Measurements from ENCODE around the gene NGEF.

NGEF gene

DNA sequence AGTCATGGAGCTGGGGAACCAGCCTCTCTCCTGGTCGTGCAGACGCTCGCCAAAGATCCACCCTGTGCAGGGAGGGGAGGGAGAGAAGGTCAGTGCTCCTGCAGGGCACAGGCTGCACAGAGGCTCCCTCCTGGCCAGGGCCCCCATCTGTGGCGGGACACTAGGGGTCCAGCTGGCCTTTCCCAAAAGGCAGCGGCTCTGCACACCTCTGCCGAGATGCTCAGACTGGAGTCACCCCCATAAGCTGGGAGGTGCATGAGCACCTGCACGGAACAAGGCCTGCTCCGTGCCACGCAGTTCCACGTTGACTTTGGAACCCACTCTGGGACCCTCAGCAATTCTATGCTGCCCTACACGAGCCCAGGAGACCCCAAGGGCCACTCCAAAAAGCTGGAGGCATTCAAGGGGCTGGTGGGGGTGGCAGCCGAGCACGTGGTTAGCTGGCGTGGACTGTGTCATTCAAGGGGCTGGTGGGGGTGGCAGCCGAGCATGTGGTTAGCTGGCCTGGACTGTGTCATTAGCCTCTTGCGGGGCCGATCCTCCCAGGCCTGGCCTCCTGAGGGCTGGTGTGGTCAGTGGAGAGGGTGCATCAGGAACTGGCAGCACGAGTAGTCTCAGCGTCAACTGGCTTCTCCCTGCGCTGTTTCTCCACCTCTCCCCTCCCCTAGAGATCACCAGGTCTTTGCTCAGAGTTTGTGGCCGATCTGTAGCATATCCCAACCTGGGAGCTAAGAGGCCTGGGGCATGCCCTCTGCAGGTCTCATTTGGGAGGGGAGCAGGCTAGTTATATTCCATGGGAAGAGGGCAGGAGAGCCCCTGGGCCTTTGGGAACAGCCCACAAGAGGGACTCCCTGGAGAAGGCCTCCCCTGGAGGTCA lies 133.2 kb downstream of the NGEF start:
- DNase-seq = no peak

DNA sequence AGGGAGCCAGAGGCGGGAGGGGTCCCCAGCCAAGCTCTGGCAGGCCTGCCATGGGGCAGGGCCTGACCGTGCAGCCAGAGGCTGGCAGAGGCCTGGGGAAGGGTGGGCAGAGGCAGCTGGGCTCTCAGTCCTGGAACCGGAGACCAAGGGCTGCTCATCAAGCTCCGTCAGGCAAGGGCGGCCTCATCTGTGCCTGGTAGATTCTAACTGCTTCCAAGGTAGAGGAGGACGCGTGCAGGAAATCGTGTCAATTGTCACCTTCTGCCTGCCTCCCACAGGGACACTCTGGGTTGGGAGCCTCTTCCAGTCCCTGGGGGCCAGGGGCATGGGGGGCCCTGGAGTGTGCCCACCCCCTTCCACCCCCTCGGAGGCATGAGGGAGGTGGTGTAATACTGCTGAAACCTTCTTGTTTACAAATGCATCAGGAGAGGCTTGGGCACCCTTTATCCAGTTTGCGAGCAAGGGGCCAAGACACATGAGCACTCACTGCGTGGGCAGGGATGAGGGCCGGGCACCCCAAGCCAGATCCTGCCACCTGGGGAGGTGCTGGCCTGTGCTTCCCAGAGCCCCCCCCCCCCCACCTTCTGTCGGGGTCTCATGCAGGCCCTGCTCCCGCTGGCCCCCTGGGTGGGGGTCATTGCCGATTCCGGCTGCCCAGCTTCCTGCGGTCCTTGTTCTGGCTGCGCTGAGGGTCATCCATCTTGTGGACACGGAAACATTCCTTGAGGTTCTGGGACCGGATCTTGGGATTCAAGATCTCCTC lies 134.0 kb downstream of the NGEF start:
- no peak for DNase-seq

DNA sequence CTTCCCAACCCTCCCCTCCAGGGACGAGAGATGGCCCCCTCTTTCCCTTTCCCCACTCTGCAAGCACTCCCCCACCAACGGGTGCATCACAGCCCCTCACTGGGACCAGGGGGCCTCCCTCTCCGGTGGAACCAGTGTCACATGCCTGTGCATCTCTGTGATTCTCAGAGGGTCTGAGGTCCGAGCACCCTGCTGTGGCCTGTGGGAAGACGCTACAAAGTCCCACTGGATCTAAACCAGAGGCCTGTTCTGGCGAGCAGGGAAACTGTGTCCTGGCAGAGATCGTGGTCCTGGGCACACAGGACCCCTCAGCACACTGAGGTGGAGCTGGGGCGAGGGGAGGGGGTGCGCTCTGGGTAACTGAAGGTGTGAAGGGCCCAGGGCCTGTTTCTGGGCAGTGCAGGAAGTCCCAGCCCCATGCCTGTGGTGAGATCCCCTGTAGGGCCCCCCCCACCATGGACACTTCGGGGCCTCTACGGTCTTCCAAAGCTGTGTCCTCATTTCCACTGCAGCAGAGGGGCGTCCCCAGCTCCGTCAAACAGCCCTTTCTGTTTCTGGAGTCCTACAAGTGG lies 135.0 kb downstream of the NGEF start:
- no peak for DNase-seq

DNA sequence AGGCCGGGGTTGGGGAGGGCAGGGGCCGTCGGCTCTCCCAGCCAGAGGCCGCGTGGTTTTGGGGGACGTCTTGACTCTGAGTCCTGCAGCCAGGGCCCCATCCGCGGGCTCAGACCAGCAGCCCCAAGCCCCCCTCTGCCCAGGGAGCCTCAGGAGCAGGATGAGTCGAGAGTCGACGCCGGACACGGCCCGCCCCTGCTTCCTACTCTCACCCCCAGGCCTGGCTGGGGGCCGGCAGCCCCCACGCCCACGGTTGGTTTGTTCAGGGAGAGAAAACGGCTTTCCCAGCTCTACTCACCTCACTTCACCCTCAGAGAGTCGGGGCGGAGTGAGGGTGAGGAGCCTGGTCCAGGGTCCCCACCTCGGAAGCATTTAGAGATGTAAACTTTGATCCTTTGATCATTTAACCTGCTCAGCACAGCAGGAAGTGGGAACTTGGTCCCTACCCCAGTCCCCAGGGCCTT lies 136.0 kb downstream of the NGEF start:
- no peak for DNase-seq

DNA sequence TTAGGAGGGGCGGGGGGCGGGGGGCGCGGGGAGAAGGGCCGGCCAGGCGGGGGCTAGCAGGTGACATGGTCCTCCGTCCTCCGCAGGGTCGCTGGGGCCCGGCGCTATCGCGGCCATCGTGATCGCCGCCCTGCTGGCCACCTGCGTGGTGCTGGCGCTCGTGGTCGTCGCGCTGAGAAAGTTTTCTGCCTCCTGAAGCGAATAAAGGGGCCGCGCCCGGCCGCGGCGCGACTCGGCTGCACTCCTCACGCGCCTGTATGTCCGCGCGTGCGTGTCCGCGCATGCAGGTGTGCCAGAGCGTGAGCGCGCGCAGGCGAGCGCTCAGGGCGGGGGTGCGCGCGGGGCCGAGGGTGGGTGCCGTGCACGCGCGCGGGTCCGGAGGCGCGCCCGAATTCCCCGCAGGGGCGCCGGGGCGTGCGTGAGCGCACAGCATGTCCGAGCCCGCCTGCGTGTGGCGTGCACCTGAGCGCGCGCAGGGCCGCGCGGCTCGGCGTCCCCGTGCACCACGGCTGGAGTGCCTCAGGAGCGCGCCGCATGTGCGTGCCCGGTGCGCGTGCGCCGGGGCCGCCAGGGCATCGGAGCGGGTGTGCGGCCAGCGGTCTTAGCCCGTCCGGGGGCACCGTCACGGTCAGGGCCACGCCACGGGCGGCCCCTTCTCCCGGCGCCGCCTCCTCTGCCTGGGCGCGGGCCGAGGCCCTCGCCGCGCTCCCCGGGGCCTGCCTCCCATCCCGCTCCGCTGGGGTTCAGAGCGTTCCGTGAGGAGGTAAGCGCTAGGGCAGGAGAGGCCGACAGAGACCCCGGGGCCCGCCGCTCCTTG lies 136.7 kb downstream of the NGEF start:
- DNase-seq = no peak

DNA sequence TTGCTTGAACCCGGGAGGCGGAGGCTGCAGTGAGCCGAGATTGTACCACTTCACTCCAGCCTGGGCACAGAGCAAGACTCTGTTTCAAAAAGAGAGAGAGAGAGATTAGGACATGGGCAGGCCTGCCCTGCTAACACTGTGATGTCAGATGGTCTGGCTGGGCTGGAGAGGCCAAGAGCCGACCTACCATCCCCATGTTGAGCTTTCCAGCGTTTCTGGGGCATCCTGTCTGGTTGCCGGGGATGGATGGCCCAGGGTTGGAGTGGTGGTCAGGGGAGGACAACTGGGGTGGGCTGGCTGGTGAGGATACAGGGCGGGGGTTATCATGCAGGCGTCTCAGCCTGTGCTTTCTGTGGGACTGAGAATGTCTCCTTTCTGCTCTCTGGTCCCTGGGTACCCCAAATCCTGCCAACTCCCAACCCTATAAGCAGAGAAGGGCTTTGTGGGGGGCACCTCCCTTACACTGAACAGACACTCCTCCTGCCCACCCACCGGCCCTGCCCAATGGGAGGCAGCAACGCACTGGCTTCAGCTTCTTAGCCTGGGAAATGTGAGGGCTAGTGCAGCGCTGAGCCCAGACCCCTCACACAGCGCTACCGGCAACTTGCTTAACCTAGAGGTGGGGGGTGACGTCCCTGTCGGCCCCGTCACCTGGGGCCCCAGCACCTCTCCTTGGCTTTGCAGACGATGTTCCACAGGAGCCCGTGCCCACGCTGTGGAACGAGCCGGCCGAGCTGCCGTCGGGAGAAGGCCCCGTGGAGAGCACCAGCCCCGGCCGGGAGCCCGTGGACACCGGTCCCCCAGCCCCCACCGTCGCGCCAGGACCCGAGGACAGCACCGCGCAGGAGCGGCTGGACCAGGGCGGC lies 137.6 kb downstream of the NGEF start:
- DNase-seq = no peak

DNA sequence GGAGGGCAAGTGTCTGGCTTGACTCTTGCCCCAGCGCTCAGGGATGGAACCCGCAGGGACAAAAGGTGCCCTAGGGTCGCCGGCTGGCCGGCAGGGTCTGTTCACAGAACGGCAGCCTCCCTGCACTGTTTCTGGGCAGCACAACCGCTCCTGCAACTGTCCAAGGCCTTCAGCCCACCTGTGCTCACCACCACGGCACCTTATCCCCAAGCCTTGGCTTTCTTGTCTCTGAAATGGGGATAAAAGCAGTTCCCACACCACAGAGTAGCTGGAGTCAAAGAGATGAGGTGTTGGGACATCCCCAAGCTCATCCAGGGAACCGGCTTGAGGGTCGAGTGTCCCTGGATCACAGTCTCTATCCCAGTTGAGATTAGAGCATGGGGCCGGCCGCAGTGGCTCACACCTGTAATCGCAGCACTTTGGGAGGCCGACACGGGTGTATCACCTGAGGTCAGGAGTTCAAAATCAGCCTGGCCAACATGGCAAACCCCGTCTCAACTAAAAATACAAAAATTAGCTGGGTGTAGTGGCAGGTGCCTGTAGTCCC lies 138.3 kb downstream of the NGEF start:
- no peak for DNase-seq

DNA sequence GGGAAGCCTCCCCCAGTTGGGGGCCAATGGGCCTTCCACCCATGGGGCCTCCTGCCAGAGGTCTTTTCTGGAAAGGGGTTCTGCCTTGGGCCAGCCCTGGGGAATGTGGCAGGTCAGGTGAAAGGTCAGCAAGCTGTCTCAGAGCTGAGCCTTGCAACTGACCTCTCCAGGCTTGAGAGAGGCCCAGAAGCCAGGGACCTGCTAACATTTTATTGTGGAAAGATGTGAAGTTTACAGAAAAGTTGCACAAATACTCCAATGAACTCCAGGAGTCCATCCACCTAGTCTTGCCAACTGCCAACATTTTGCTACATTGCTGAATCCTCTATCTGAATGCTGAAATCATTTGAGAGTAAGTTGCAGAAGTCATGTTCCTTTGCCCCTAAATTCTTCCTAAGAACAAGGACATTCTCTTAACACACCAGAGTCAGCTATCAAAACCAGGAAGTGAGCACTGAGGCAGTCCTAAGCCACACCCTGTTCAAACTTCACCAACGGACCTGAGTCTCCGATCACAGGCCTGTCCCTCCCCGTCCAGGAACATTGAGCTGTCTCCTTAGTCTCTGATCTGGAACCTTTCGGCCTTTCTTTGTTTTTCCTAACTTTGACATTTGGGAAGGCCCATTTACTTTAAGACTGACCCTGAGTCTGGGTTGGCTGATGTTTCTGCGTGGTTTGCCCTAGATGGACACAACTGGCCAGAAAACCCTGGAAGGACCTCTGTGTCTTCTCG lies 139.0 kb downstream of the NGEF start:
- DNase-seq = no peak

DNA sequence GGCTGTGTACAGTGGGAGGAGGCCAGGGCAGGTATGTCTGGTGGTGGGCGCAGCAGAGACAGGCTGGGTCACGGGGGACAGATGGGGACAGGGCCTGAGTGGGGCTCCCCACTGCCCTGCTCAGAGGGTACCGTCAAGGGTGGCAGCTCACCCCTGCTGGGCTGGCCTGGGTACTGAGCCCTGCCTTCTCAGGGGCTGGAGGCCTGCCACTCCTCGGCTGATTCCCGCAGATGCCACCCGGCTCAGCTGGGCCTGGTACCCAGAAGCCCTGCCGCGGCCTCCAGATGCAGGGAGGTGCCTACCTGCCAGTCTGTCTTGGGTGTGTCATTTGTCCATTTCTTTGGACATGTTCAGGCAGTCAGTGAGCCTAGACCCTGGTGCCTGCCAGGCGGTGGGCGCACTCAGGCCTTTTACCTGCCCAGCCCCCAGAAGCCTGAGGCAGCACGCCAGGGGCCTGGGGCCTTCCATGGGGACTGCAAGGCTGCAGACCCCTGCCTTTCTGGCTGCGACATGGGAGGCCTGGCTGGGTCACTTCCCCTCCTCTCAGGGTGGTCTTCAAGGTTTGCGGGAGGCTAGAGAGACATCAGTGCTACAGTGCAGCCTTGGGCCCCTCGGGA lies 139.7 kb downstream of the NGEF start:
- no peak for DNase-seq

DNA sequence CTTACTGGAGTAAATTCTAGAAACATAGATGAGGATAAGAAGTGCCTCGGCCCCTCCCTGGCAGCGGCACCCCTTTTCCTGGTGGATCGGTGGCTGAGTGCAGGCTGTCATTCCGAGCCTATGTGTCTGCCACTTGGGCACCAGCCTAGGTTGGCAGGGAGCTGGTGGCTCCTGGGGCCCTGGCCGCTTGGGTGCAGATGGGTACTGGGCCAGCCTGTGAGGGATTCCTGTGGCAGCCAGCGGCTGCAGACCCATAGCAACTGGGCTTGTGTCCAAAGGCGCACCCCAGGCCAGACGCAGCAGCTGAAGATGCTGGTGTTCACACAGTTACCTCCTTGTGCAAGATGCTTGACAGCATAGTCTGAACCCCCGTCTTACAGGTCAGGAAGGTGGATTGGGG lies 140.2 kb downstream of the NGEF start:
- no peak for DNase-seq

DNA sequence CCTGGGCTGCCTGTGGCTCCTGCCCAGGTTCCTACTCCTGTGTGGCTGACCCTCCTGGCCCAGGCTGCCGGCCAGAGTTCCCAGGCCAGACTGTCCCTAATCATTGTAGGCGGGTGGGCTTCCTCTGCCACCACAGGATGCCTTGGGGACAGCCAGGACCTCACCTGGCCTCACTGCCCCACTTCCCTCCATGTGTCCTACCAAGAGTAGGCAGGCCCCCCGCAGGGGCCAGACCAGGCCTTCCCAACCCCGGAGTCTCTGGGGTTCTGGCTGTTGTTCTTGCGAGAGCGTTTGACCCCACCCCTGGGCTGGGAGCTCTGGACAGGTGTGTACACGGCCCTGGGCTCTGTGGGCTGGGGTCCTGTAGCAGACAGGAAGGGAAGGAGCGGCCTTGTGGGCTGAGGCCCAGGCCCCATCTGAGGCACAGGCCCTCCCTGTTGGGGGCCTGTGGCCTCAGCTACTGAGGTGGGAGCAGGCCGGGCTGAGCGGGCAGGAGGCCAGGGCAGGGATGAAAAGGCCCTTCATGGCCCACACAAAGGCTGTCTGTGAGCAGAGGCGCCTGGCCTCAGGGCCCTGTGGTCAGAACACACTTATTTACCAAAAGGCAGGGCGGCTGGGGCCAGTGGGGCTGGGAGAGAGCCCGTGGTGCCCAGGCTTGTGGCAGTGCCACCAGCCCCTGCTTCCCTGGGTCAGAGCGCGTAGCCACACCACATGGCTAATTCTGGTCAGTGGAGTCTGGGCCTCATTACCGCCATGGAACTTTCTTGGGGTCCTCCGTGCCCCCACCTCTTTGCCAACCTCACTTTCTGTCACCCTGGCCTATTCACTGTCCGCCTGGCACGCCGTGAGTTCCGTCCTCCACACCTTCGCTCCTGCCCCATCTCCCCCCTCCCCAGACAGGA lies 141.0 kb downstream of the NGEF start:
- DNase-seq = no peak

DNA sequence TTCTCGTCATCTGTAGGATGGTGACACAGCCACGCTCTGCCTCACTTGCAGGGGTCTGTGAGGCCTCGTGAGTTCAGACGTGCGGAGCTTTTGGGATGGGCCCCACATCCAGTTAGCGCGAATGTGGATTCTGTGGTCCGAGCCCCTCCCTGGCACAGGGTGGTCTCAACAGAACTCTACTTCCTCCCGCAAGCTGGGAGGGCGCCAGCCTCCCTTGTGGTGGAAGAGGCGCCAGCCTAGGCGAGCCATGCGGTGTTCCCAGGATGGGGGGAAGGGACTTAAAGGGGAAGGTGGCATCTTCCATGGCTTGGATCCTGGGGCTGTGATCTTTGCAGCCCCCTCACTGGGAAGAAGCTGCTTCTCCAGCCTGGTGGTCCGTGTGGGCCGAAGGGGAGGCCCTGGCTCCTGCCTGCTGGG lies 141.6 kb downstream of the NGEF start:
- DNase-seq = no peak

DNA sequence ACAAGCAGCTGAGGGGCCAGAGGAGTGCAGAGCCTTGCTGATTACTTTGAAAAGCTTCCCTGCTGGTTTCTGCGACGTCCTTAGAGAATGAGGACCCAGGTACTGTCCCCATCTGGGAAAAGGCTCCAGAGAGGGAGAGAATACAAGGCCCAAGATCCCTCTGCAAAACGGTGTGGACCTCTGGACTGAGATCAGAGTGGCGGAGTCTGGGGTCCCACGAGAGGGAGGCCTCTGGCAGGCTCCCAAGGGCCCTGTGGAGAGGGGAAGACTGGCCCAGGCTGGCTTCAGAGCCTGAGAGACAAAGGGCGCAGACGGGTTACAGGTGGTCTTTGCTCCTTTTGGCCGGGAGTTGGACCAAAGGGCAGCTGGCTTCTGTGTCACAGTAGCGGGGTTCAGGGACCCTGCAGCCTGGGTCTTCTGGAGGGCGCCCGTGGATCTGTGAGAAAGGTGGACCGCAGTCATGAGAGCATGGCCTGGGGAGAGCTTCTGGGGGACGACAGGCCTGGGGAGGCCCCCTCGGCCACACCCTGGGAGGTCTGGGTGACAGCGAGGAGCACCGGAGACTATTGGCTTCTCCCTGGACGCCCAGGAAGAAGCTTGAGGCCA lies 142.2 kb downstream of the NGEF start:
- no peak for DNase-seq

DNA sequence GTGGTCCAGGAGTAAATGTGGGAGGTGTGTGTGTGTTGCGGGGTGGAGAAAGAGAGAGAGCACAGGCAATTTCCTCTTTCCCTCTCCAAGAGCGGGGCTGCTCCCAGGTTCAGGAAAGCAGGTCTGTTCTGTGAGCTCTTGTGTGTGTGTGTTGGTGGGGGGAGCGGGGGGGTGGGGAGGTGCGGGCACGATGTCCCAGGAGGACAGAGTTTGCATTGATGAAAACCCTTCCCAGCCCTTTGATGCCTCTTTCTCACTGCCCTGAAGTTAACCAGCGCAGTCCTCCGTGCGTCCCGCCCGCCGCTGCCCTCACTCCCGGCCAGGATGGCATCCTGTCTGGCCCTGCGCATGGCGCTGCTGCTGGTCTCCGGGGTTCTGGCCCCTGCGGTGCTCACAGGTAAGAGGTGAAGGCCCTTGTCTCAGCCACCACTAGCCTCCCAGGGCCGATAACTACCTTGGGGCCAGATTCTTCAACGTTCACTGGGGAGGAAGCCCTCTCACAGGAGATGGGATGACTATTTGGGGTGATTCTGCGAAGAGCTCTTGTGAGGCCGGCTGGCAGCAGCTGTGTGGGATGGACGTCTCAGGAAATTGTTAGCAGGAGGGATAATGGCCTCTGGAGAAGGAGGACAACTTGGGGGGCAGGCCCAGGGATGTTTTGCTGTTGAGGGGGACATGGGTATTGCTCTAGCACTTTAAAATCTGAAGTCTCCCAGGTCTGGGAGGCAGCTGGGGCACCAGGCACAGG lies 142.9 kb downstream of the NGEF start, which contains the start of gene SNORC:
TSS of gene SNORC (plus strand) at position 247 of the 748 bp plus-strand sequence. CDS start at position 325, 78 bp downstream.
- no peak for DNase-seq

DNA sequence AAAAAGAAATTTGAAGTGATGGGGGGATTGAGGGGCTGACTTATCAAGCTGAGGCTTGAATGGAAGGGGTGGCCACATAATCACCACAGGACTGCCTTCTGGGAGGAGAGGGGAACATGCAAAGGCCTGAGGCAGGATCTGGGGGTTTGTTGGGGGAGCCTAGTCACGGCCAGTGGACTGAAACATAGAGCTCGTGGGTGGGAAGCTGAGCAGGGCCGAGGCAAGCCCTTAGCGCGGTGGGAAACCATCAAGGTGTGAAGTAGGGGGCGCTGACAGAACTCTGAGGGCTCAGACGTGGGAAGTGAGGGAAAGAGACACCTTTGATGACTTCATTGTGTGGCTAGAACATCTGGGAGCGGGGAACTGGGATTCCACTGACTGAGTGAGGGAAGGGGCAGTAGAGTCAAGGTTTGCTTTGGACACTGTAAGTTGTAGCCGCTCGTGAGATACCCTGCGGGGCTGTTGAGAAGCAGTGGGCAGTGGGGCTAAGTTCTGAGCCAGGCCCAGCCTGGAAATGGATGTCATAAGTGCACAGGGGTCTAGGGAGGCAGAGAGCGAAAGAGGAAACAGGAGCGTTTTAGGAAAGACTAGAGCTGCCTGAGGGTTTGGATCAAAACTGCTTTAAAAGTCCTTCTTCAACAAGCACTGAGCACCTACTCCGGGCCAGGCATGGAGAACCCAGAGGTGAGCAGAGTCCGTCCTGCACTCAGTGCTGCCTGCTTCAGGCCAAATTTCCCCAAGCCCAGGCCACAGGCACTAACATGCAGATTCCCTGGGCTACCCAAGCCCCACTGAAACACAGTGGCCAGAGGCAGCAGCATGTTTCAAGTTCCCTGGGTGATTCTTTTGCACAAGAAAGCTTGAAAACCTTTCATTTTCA lies 143.7 kb downstream of the NGEF start:
- no peak for DNase-seq

DNA sequence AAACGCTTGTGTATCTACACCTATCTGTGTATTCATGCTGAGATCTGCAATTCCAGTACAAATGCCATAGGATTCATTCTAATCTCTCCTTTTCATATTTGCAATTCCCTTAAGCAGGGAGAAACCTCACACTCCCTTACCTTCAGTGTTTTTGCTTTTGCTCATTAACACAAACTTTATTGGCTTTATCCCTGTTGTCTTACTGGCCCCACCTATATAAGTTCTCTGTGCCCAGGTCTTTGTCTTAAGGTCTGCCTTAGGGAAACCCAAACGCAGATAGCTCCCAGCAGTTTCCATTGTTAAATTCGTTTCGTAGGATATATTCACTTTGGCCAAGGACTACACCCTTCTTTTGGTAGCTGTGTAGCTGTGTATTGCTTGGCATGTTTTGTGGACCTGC lies 147.0 kb downstream of the NGEF start:
- DNase-seq = no peak

DNA sequence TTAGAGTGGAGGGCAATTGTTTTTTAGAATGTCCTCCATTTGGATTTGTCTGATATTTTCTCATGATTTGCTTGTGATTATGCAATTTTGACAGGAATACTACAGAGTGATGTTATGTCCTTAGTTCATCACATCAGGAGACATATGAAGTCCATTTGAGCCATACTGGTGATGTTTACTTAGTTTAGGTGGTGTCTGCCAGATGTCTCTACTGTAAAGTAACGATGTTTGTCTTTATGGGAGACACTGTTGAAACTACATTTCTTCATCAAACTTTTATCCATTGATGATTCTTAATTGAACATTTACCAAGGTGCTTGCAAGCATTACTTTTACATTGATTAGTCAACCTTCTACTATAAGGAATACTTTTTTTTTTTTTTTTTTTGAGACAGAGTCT lies 147.9 kb downstream of the NGEF start:
- DNase-seq = no peak
